Caco-2 (cell line): Measurements from ENCODE around the gene FGF14. TPM values are rescaled to one million over a fixed set of nuclear protein-coding genes. Genes with fewer than 3 reads are reported as not detected.

Experiments
- BruUV-seq: library from RNA; stranded (reverse); fragments of 400-500 nt; replicated peaks from 2 replicates; lab custom pipeline; 2021; lab: Mats Ljungman, UMichigan
- CTCF ChIA-PET: fragments of 300-600 bp; sonication (Branson Sonifier 250); formaldehyde crosslinking; loops from one replicate; lab custom pipeline; 2022; ENCODE audit warnings: antibody characterized with exemption; lab: Charles Lee
- POLR2A ChIA-PET: fragments of 300-600 bp; sonication (Branson Sonifier 250); formaldehyde crosslinking; loops from one replicate; lab custom pipeline; 2022; ENCODE audit warnings: antibody characterized with exemption; lab: Charles Lee
- DNase-seq, 2 experiments: peaks; one replicate each; pipeline versions ENCODE4 v3.0.0 to v3.0.0-alpha.2; 2020 to 2022
- H3K27me3 ChIP-seq: replicated peaks from 2 replicates; pipeline ENCODE4 v1.6.0; 2011; ENCODE audit warnings: low read length; ENCODE audit not compliant: control insufficient read depth, insufficient read depth
- H3K36me3 ChIP-seq: 2 replicates; pipeline ENCODE4 v1.5.1; 2011; ENCODE audit warnings: low read length; ENCODE audit not compliant: control insufficient read depth, insufficient read depth
- H3K4me1 ChIP-seq: fragments of 250-450 bp; sonication (Bioruptor Pico); 2 replicates; pipeline ENCODE4 v1.5.1; 2020; ENCODE audit warnings: mild to moderate bottlenecking
- H3K4me3 ChIP-seq: 2 replicates; pipeline ENCODE4 v1.5.1; 2011; ENCODE audit warnings: low read depth, mild to moderate bottlenecking, control low read depth, low read length
- H3K9me3 ChIP-seq: fragments of 250-450 bp; sonication (Bioruptor Pico); 2 replicates; pipeline ENCODE4 v1.5.1; 2020; ENCODE audit warnings: mild to moderate bottlenecking, moderate library complexity
- H3K27ac Mint-ChIP-seq: one replicate; pipeline ENCODE4 v1.8.0; 2022; ENCODE audit warnings: mixed read lengths; ENCODE audit not compliant: unreplicated experiment
- H3K27me3 Mint-ChIP-seq: one replicate; pipeline ENCODE4 v1.8.0; 2022; ENCODE audit warnings: mixed read lengths; ENCODE audit not compliant: insufficient read depth, unreplicated experiment
- H3K36me3 Mint-ChIP-seq: one replicate; pipeline ENCODE4 v1.8.0; 2022; ENCODE audit warnings: mild to moderate bottlenecking, mixed read lengths; ENCODE audit not compliant: insufficient read depth, unreplicated experiment
- H3K4me1 Mint-ChIP-seq: one replicate; pipeline ENCODE4 v1.8.0; 2022; ENCODE audit warnings: low read depth, mixed read lengths; ENCODE audit not compliant: unreplicated experiment
- H3K4me3 Mint-ChIP-seq: one replicate; pipeline ENCODE4 v1.8.0; 2022; ENCODE audit warnings: mild to moderate bottlenecking, moderate library complexity, mixed read lengths; ENCODE audit not compliant: unreplicated experiment
- H3K9me3 Mint-ChIP-seq: one replicate; pipeline ENCODE4 v1.8.0; 2022; ENCODE audit warnings: mixed read lengths; ENCODE audit not compliant: unreplicated experiment
- CTCF ChIP-seq, 2 experiments: fragments of 200-600 bp in 1 of 2; IDR thresholded peaks; 1 replicate in 1 of 2; 2 replicates in 1 of 2; pipeline versions ENCODE4 v1.5.1 to v1.8.0; 2011 to 2022; ENCODE audit warnings: antibody characterized with exemption in 1 of 2, control low read depth in 1 of 2, inconsistent platforms in 1 of 2, low read depth in 1 of 2, low read length in 1 of 2, mild to moderate bottlenecking in 1 of 2, moderate library complexity in 1 of 2; ENCODE audit not compliant: insufficient read depth in 1 of 2, severe bottlenecking in 1 of 2, unreplicated experiment in 1 of 2
- intact Hi-C: fragments of 100-400 bp; cut with micrococcal nuclease; formaldehyde crosslinking; loops from one replicate; pipeline ENCODE4 v1.10.0; 2022; ENCODE audit not compliant: unreplicated experiment
- total RNA-seq: library from RNA; stranded (reverse); gene quantifications from 2 replicates; pipeline ENCODE4 v1.2.3, GENCODE V29; 2022

FGF14 gene
- total RNA-seq, 1 experiment from 2014 or later: not detected

- H3K4me3 ChIP-seq: no peak overlapping the region
- H3K27me3 Mint-ChIP-seq: peaks cover 2% of the 10 kb centered on the region
- POLR2A ChIA-PET: no interaction called here
- no peaks in the 10 kb centered on the region for H3K36me3 ChIP-seq
- BruUV-seq: no TSS peak
- CTCF ChIA-PET: no interaction called here
- DNase-seq: no peak
- H3K36me3 Mint-ChIP-seq: no peaks in the 10 kb centered on the region
- H3K27me3 ChIP-seq: no peaks in the 10 kb centered on the region
- no peak overlapping the region for H3K27ac Mint-ChIP-seq
- H3K4me3 Mint-ChIP-seq: no peak overlapping the region
- H3K4me1 Mint-ChIP-seq: no peaks in the 10 kb centered on the region
- no peak for TF ChIP-seq CTCF (IDR thresholded peaks at IDR 0.05; ENCODE audit: insufficient read depth in 1 of 2, low read depth in 1 of 2, low read length in 1 of 2, severe bottlenecking in 1 of 2, unreplicated experiment in 1 of 2)
- intact Hi-C loops: no loop called here
- no peaks in the 10 kb centered on the region for H3K9me3 ChIP-seq
- no peaks in the 10 kb centered on the region for H3K4me1 ChIP-seq
- H3K9me3 Mint-ChIP-seq: no peaks in the 10 kb centered on the region
These were observed 434.1 kb downstream of the FGF14 start for GRCh38 chr13:101967781-101968180.

- intact Hi-C loops: no loop called here
- no peak for TF ChIP-seq CTCF (IDR thresholded peaks at IDR 0.05; ENCODE audit: insufficient read depth in 1 of 2, low read depth in 1 of 2, low read length in 1 of 2, severe bottlenecking in 1 of 2, unreplicated experiment in 1 of 2)
- Histone ChIP-seq H3K4me3 (no peak overlapping the region), H3K9me3 (no peaks in the 10 kb centered on the region), H3K4me1 (no peaks in the 10 kb centered on the region), H3K27me3 (no peaks in the 10 kb centered on the region), H3K36me3 (no peaks in the 10 kb centered on the region)
- no peaks in the 10 kb centered on the region for H3K9me3 Mint-ChIP-seq
- peaks cover 2% of the 10 kb centered on the region for H3K27me3 Mint-ChIP-seq
- no peak for DNase-seq
- H3K27ac Mint-ChIP-seq: no peak overlapping the region
- H3K36me3 Mint-ChIP-seq: no peaks in the 10 kb centered on the region
- CTCF ChIA-PET: no interaction called here
- BruUV-seq: no TSS peak
- no peak overlapping the region for H3K4me3 Mint-ChIP-seq
- POLR2A ChIA-PET: no interaction called here
- no peaks in the 10 kb centered on the region for H3K4me1 Mint-ChIP-seq
These were observed 434.6 kb downstream of the FGF14 start for GRCh38 chr13:101967216-101967615.

GRCh38 chr13:101965096-101965495 is 436.8 kb downstream of the FGF14 start:
- H3K4me1 ChIP-seq: no peaks in the 10 kb centered on the region
- H3K27me3 Mint-ChIP-seq: no peaks in the 10 kb centered on the region
- TF ChIP-seq CTCF (IDR thresholded peaks at IDR 0.05; ENCODE audit: insufficient read depth in 1 of 2, low read depth in 1 of 2, low read length in 1 of 2, severe bottlenecking in 1 of 2, unreplicated experiment in 1 of 2): no peak
- H3K36me3 ChIP-seq: no peaks in the 10 kb centered on the region
- H3K4me3 ChIP-seq: no peak overlapping the region
- BruUV-seq: no TSS peak
- CTCF ChIA-PET: no interaction called here
- H3K27me3 ChIP-seq: no peaks in the 10 kb centered on the region
- H3K9me3 Mint-ChIP-seq: no peaks in the 10 kb centered on the region
- no peaks in the 10 kb centered on the region for H3K36me3 Mint-ChIP-seq
- POLR2A ChIA-PET: no interaction called here
- no peak overlapping the region for H3K27ac Mint-ChIP-seq
- no peaks in the 10 kb centered on the region for H3K9me3 ChIP-seq
- no peak for DNase-seq
- no peaks in the 10 kb centered on the region for H3K4me1 Mint-ChIP-seq
- intact Hi-C loops: no loop called here
- H3K4me3 Mint-ChIP-seq: no peak overlapping the region
